OCI-LY3 (cell line): ENCODE data around the gene H2AZ2.

Experiments used
- CTCF ChIP-seq: fragments of 200-600, 300-600 bp; sonication (generic); IDR thresholded peaks from 2 replicates; pipeline ENCODE4 v1.5.1; 2014; ENCODE audit warnings: antibody characterized with exemption, low read length, low read depth
- EZH2phosphoT487 ChIP-seq: fragments of 200-600 bp; shearing (Covaris generic); IDR thresholded peaks from 2 replicates; pipeline ENCODE4 v1.6.1; 2018; ENCODE audit warnings: antibody characterized with exemption, mixed run types, low read depth

- TF ChIP-seq CTCF (no peak), EZH2phosphoT487 (no peak)
These were observed 43.5 kb upstream of the H2AZ2 start for GRCh38 chr7:44891372-44891771.
